DND-41 (cell line): ENCODE results near the gene SLC5A7.

Experiments used
- ATAC-seq: fragments of 200-7000 bp; cut with Tn5 transposase; 3 replicates; pipeline ENCODE4 v1.9.1; 2021; ENCODE audit warnings: low read depth; ENCODE audit not compliant: insufficient read depth
- DNase-seq: peaks from one replicate; pipeline ENCODE4 v3.0.0-alpha.2; 2020
- H2AFZ ChIP-seq: 2 replicates; pipeline ENCODE4 v1.6.0; 2012; ENCODE audit warnings: low read depth, low read length
- H3K27ac ChIP-seq: 2 replicates; pipeline ENCODE4 v1.5.1; 2012; ENCODE audit warnings: low read length, inconsistent platforms
- H3K27me3 ChIP-seq: fragments of 200-600 bp; sonication (generic); 2 replicates; pipeline ENCODE4 v1.6.0; 2012; ENCODE audit warnings: low read length, mild to moderate bottlenecking, inconsistent platforms; ENCODE audit not compliant: insufficient read depth, poor library complexity
- H3K36me3 ChIP-seq: 2 replicates; pipeline ENCODE4 v1.5.1; 2012; ENCODE audit warnings: low read length, inconsistent platforms; ENCODE audit not compliant: insufficient read depth
- H3K4me1 ChIP-seq: 2 replicates; pipeline ENCODE4 v1.5.1; 2012; ENCODE audit warnings: mild to moderate bottlenecking, low read length; ENCODE audit not compliant: insufficient read depth
- H3K4me2 ChIP-seq: 2 replicates; pipeline ENCODE4 v1.6.0; 2012; ENCODE audit warnings: mild to moderate bottlenecking, moderate library complexity, low read length, inconsistent platforms; ENCODE audit not compliant: insufficient read depth
- H3K4me3 ChIP-seq, 2 experiments: fragments of 200-600 bp in 1 of 2; shearing (Covaris generic) in 1 of 2; 2 replicates each; pipeline ENCODE4 v1.5.1; 2012 to 2016; ENCODE audit warnings: inconsistent platforms in 2 of 2, low read length in 2 of 2, mild to moderate bottlenecking in 2 of 2, low read depth in 1 of 2, moderate library complexity in 1 of 2
- H3K79me2 ChIP-seq: 2 replicates; pipeline ENCODE4 v1.6.0; 2012; ENCODE audit warnings: low read length, inconsistent platforms; ENCODE audit not compliant: insufficient read depth
- H3K9ac ChIP-seq: 2 replicates; pipeline ENCODE4 v1.6.0; 2012; ENCODE audit warnings: low read depth, mild to moderate bottlenecking, inconsistent platforms, low read length, moderate library complexity
- H3K9me3 ChIP-seq: 2 replicates; pipeline ENCODE4 v1.5.1; 2012; ENCODE audit warnings: low read length, moderate library complexity, mild to moderate bottlenecking, inconsistent platforms; ENCODE audit not compliant: insufficient read depth, severe bottlenecking
- H4K20me1 ChIP-seq: 2 replicates; pipeline ENCODE4 v1.6.0; 2012; ENCODE audit warnings: low read length; ENCODE audit not compliant: insufficient read depth
- CTCF ChIP-seq: IDR thresholded peaks from 2 replicates; pipeline ENCODE4 v1.5.1; 2012; ENCODE audit warnings: borderline replicate concordance, low read length, moderate library complexity, mild to moderate bottlenecking; ENCODE audit not compliant: poor library complexity, severe bottlenecking; ENCODE audit errors: extremely low read depth
- EZH2 ChIP-seq: IDR thresholded peaks from 3 replicates; pipeline ENCODE4 v1.6.1; 2012; ENCODE audit warnings: borderline replicate concordance, low read depth, mild to moderate bottlenecking, moderate library complexity, low read length, inconsistent platforms; ENCODE audit not compliant: severe bottlenecking

The SLC5A7 gene

GRCh38 chr2:107984707-107985106, 1.6 kb upstream of the SLC5A7 start:
- Histone ChIP-seq H3K36me3 (no peaks in the 10 kb centered on the region), H3K4me1 (no peaks in the 10 kb centered on the region), H3K79me2 (no peaks in the 10 kb centered on the region), H3K4me2 (no peak overlapping the region), H3K9me3 (no peaks in the 10 kb centered on the region), H4K20me1 (no peaks in the 10 kb centered on the region), H3K27me3 (no peaks in the 10 kb centered on the region), H3K9ac (no peak overlapping the region), H3K27ac (no peak overlapping the region), H2AFZ (no peak overlapping the region), H3K4me3 (no peak overlapping the region)
- ATAC-seq = no peak
- no peak for DNase-seq
- TF ChIP-seq CTCF (no peak), EZH2 (no peak)

DNA sequence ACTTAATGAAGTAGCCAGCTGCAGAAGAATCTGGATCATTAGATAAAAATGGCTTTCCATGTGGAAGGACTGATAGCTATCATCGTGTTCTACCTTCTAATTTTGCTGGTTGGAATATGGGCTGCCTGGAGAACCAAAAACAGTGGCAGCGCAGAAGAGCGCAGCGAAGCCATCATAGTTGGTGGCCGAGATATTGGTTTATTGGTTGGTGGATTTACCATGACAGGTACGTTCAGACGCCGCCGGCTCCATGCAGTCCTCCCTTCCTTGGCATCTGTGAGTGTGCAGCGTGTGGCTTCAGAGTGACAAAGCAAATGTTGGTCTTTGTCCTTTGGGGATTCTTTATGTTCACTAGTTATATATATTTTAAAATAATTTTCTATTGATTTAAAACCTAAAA, 1.8 kb downstream of the SLC5A7 start:
- H3K9me3 ChIP-seq = no peaks in the 10 kb centered on the region
- ATAC-seq = no peak
- H3K9ac ChIP-seq = no peak overlapping the region
- no peaks in the 10 kb centered on the region for H3K79me2 ChIP-seq
- H3K4me1 ChIP-seq = no peaks in the 10 kb centered on the region
- no peak overlapping the region for H3K4me2 ChIP-seq
- TF ChIP-seq CTCF = no peak
- no peak for TF ChIP-seq EZH2
- H3K36me3 ChIP-seq = no peaks in the 10 kb centered on the region
- H3K27me3 ChIP-seq = no peaks in the 10 kb centered on the region
- H3K27ac ChIP-seq = no peak overlapping the region
- H4K20me1 ChIP-seq = no peaks in the 10 kb centered on the region
- H2AFZ ChIP-seq = no peak overlapping the region
- no peak for DNase-seq
- H3K4me3 ChIP-seq = no peak overlapping the region

DNA sequence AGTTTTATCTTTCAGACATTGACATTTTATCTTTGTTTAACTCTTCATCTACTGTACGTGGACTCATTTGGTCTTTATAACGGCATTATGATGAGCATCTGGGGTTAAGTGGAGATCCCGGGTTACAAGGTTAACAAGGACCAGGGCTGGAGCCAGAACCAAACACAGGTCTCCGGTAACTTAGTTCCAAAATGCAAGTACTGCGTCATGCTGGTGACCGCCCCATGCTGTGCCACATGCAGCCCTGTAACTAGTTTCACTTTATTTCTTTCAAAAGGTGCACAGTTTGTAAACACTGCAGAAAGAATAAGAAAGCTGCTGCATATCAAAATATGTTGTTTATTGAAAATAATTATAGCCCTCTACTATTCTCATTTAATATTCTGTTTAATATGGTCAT, 3.1 kb downstream of the SLC5A7 start:
- Histone ChIP-seq H3K27ac (no peak overlapping the region), H2AFZ (no peak overlapping the region), H3K4me3 (no peak overlapping the region), H3K79me2 (no peaks in the 10 kb centered on the region), H3K9ac (no peak overlapping the region), H3K27me3 (no peaks in the 10 kb centered on the region), H3K4me2 (no peak overlapping the region), H3K36me3 (no peaks in the 10 kb centered on the region), H4K20me1 (no peaks in the 10 kb centered on the region), H3K9me3 (no peaks in the 10 kb centered on the region), H3K4me1 (no peaks in the 10 kb centered on the region)
- ATAC-seq (no peak), DNase-seq (no peak)
- TF ChIP-seq EZH2 (no peak), CTCF (no peak)

DNA sequence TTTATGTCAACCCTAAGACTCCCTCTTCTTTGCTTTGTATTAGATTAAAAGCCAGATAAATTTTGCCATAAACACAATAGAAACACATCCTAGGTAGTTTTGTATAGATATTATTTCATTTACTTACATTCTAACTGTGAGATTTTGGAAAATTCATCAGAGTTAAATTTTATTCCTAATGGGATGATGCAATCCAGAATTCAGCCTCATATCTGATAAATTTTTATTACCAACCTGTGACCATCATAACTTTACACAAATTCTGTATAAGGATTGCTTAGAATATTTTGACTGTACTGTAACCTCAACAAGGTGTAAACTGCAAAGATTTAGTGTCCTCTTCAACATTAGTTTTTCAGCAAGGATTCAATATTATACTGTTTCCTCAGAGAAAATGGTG, 4.4 kb downstream of the SLC5A7 start:
- ATAC-seq = no peak
- no peaks in the 10 kb centered on the region for H3K79me2 ChIP-seq

More for the DNA sequence above, 4.4 kb downstream of the SLC5A7 start:
- no peak overlapping the region for H2AFZ ChIP-seq
- no peaks in the 10 kb centered on the region for H3K27me3 ChIP-seq
- no peak overlapping the region for H3K9ac ChIP-seq
- H3K4me2 ChIP-seq = no peak overlapping the region
- no peak for DNase-seq
- H3K4me3 ChIP-seq = no peak overlapping the region
- no peaks in the 10 kb centered on the region for H3K36me3 ChIP-seq
- no peaks in the 10 kb centered on the region for H4K20me1 ChIP-seq
- TF ChIP-seq EZH2 (no peak), CTCF (no peak)
- H3K4me1 ChIP-seq = no peaks in the 10 kb centered on the region
- H3K27ac ChIP-seq = no peak overlapping the region
- no peaks in the 10 kb centered on the region for H3K9me3 ChIP-seq
